Activated naive CD8-positive, alpha-beta T cell treated with anti-CD3 and anti-CD28 coated beads, Interleukin-2, amount 10 ng/mL, durations not matched to agents 7 days and 5 days (primary cell): ENCODE measurements around the gene SCFD2. TPM values are rescaled to one million over a fixed set of nuclear protein-coding genes. Genes with fewer than 3 reads are reported as not detected.

ENCODE experiments used
- ATAC-seq: fragments of 150-1000 bp; cut with Tn5 transposase; one replicate; pipeline ENCODE4 v1.10.0; 2021; ENCODE audit warnings: low read depth, moderate library complexity
- POLR2A ChIA-PET: fragments of 350-600 bp; sonication (Branson Sonifier 250); formaldehyde crosslinking; loops from one replicate; lab custom pipeline; 2021; ENCODE audit warnings: antibody characterized with exemption; lab: Charles Lee
- DNase-seq: peaks from one replicate; pipeline ENCODE4 v3.0.0; 2021
- H3K27ac Mint-ChIP-seq: one replicate; pipeline ENCODE4 v1.8.0; 2022; ENCODE audit warnings: mild to moderate bottlenecking, mixed read lengths
- H3K27me3 Mint-ChIP-seq: one replicate; pipeline ENCODE4 v1.8.0; 2022; ENCODE audit warnings: mild to moderate bottlenecking, moderate library complexity, mixed read lengths
- H3K36me3 Mint-ChIP-seq: one replicate; pipeline ENCODE4 v1.8.0; 2021; ENCODE audit warnings: mild to moderate bottlenecking, mixed read lengths
- H3K4me1 Mint-ChIP-seq: one replicate; pipeline ENCODE4 v1.8.0; 2021; ENCODE audit warnings: mixed read lengths
- H3K4me3 Mint-ChIP-seq: one replicate; pipeline ENCODE4 v1.8.0; 2022; ENCODE audit warnings: mild to moderate bottlenecking, moderate library complexity, mixed read lengths
- H3K9me3 Mint-ChIP-seq: one replicate; pipeline ENCODE4 v1.8.0; 2021; ENCODE audit warnings: mixed read lengths
- total RNA-seq, 2 experiments: library from RNA; stranded (reverse); gene quantifications; one replicate each; pipeline ENCODE4 v1.2.3, GENCODE V29; 2021

Gene SCFD2
- total RNA-seq, 2 experiments from 2014 or later, result 18.1 to 22.9 TPM

- no peak for ATAC-seq
These were observed 541.6 kb downstream of the SCFD2 start for GRCh38 chr4:52824270-52824602.

GRCh38 chr4:52823702-52824092, 542.2 kb downstream of the SCFD2 start:
- Mint-ChIP-seq H3K27ac (no peak overlapping the region), H3K4me1 (peaks cover 23% of the 10 kb centered on the region), H3K36me3 (peaks cover 2% of the 10 kb centered on the region), H3K4me3 (no peak overlapping the region), H3K9me3 (peaks cover 7% of the 10 kb centered on the region), H3K27me3 (no peaks in the 10 kb centered on the region)
- ATAC-seq (no peak), DNase-seq (no peak)
- POLR2A ChIA-PET, result interaction anchor here (0.8 kb wide), 1 partner anchor 102 kb away, joined by 3 read pairs; no protein-coding TSS in a partner anchor

More at GRCh38 chr4:52824270-52824602, 541.6 kb downstream of the SCFD2 start:
- DNase-seq, result no peak
- no peak overlapping the region for H3K4me3 Mint-ChIP-seq
- peaks cover 23% of the 10 kb centered on the region for H3K4me1 Mint-ChIP-seq
- H3K9me3 Mint-ChIP-seq, result peaks cover 7% of the 10 kb centered on the region
- H3K27ac Mint-ChIP-seq, result no peak overlapping the region
- peaks cover 2% of the 10 kb centered on the region for H3K36me3 Mint-ChIP-seq
- no peaks in the 10 kb centered on the region for H3K27me3 Mint-ChIP-seq
- POLR2A ChIA-PET, result no interaction called here

Other genes starting within 250 kb of the SCFD2 start
- gene FIP1L1, start 11.6 kb upstream of the SCFD2 start, total RNA-seq, result 10 to 100 TPM; 75.9 to 78.2 TPM
- gene LNX1, start 225.4 kb upstream of the SCFD2 start, total RNA-seq, result not detected